Midbrain (tissue), 1 donor: ENCODE data around the gene GORASP1.
A peak's percentile ranks its signal among the peaks of the same experiment; 100 is the strongest.

Experiments used
- DNase-seq: peaks from one replicate; lab custom pipeline; 2025; lab: John Stamatoyannopoulos, UW

GORASP1 gene

GRCh38 chr3:39107388-39108199 lies at the start of gene GORASP1, which contains the start of gene TTC21A:
TSS of gene GORASP1 (minus strand) at chr3:39107627. CDS start at chr3:39107541, 86 bp downstream.
TSS of gene TTC21A (plus strand) at chr3:39107680. CDS start at chr3:39107838, 158 bp downstream.
- DNase-seq, result peak; percentile 95

GRCh38 chr3:39156421-39156820 lies 49.0 kb upstream of the GORASP1 start:
- DNase-seq, result no peak

GRCh38 chr3:39154280-39155021 lies 47.0 kb upstream of the GORASP1 start:
- DNase-seq, result no peak

DNA sequence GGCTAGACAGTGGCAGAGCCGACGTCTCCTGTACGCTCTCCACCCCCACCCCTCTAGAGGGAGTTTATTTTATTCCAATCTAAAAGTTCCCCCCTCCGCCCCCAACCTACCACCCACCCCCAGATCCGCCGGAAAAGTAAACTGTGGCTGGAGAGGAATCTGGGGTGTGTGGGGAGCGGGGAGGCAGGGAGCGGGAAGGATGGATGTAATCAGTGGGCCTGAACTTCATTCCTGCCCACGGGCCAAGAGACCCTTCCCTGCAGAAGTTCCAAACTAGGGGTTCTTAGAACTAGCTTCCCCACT lies 46.5 kb upstream of the GORASP1 start:
- DNase-seq, result no peak

- DNase-seq, result peak; percentile 61
Observed at GRCh38 chr3:39150803-39151631, 43.6 kb upstream of the GORASP1 start.

DNA sequence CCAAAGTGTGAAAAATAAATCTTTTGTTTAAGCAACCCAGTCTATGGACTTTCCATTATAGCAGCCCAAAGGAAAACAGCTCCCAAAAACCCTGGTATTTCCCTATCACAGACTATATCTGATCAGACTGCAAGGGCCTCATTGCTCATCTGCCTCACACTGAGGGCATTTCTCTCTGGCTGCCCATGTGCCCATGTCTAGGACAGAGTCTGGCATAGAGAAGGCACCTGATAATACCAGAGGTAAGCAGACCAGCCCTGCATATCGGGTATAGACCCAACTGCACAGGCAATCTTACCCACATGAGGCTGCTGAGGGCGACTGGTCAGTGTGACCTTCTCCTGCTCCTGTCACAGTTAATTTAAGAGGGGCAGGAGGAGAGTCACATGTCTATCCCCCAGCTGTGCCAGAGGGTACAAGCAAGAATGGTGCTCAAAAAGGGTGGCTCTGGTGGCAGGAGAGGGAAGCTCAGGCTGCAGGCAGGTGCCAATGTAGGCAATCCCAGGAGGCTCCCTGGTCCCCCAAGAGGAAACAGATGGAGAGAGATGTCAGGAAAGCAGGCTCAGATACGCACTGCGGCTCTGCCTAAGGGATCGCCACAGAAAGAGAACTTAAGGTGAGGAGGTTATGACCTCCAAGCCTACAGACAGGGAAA lies 42.8 kb upstream of the GORASP1 start:
- no peak for DNase-seq

GRCh38 chr3:39149498-39150147 lies 42.2 kb upstream of the GORASP1 start:
- DNase-seq, result no peak

- DNase-seq, result no peak
Observed at GRCh38 chr3:39149059-39149455, 41.6 kb upstream of the GORASP1 start.

GRCh38 chr3:39148435-39149058 lies 41.1 kb upstream of the GORASP1 start:
- DNase-seq, result peak; percentile 14

DNA sequence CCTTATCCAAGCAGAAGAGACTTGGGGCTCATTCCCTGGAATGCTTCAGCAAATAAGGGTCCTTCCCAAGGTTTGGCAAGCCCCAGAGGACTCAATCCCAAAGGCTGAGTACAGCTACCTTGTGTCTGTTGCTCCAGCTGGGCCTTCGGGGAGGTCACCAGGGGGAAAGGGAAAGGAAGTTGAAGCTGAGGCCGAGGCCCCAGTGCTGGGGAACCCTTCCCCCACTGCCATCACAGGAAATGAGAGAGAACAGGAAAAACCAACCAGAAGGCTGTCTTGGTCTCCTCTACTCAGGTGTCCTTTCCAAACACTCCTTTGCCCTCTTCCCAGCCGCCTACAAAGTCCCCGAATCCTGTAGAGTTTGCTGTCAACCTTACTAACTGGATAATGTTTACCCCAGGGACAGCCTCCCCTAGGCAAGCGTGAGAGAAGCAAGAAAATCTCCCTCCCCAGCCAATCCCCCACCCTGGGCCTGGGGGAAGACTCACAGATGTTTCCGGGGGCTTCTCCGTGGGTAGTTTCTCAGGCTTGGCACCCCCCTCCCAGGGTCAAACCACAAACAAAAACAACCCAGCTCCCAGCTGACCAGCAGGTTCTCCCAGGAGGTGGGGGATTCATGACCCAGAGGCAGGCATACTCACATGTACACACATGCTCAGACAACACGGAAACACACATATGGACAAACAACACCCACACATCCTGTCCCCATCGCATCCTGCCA lies 40.4 kb upstream of the GORASP1 start:
- no peak for DNase-seq

DNA sequence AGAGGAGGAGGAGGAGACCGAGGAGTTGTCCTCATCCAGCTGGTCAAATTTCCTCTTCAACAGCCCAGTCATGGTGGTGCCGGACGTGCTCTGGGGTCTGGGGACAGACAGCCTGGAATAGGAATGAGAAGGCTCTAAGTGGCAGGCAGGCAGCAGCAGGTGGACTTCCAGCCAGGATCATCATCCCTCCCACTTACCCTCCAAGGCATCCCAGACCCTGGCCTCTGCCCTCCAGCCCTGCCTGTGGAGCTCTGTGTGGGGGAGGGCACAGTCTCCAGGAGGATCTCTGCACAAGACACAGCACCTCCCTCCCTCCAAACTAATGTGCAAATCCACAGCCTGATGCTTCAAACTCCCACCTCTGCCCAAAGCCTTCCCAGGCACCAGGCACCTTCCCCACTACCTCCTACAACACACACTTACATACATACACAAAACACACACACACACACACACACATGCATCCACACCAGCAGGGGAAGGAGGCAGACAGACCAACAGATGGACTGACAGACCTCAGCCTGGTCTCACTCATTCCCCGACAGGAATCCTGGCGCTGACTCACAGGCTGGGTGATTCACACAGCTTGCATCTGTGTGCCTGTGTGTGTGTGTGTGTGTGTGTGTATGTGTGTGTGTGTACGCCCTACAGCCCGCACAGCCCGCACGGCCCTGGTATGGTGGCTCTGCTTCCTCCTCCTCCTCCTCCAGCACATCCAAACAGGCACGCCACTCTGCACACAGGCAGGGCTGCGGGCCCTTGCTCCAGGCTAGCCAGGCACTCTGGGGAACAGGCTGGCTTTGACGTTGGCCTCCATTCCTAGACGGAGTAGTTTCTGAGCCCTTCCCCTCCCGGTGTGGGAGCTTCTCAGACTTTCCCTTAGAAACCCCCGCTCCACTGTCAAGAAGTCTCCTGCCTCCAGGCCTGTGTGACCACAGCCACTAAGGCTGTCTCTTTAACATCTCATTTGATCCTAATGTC lies 39.5 kb upstream of the GORASP1 start:
- no peak for DNase-seq

- DNase-seq, result no peak
Observed at GRCh38 chr3:39146083-39146501, 38.7 kb upstream of the GORASP1 start.

- no peak for DNase-seq
Observed at GRCh38 chr3:39144748-39145380, 37.4 kb upstream of the GORASP1 start.

GRCh38 chr3:39144095-39144747 lies 36.8 kb upstream of the GORASP1 start:
- DNase-seq, result no peak

DNA sequence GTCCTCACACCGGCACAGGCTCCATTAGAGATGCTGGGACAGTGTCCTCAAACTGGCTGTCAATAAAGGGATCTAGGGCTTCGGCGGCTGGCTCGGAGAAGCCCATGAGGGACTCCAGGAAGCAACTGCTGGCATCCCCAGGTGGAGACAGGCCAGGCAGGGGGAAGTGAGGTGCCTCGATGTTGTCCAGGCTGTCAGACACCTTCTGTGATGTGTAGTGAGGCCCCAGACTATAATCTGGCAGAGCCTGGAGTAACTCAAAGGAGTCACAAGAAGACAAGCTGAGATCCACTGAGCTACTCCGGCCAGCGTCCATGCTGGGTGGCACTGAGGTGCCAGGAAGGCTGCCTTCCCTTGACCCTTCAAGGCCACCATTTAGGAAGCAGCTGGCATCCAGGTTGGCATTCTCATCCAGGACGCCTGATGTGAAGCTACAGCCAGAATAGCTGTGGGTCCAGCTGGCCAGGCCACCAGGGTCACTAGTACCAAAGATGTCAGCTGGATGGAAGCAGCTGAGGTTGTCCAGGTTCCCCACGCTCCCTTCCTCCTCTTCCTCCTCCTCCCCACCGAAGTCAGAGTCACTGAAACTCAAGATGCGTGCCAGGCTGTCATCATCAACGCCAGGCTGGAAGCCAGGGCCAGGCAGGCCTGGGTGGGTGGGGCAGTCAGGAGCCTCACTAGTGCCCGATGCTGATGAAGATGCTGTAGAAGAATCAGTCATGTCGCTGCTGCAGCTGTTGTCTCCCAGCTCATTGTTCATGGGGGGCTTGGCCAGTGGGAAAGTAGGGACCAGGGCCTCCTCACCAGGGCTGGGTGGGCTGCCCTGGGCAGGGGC lies 35.8 kb upstream of the GORASP1 start:
- DNase-seq, result no peak

DNA sequence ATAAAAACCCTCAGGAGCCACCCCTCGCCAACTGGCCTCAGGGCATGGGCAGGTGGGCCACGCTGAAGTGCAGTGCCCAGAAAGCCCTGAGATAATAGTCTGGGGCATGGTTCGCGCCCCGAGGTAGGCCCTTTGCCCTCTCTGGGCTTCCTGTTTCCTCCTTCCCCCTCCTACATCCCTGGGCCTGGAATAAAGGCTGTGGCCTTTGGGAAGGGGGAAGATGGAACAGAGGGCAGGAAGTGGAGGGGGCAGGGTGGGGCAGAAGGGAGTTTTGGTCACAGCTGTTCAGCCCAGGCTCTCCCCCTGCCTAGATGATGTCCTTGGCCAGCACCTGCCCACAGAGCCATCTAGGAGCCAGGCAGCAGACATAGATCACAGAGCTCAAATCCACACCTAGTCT lies 34.6 kb upstream of the GORASP1 start:
- no peak for DNase-seq
